SHP77 (cell line): Measurements from ENCODE around the gene KPNA6.

Experiments used
- DNase-seq, 2 experiments: peaks; one replicate each; lab custom pipeline; 2025; lab: John Stamatoyannopoulos, UW

KPNA6 gene

GRCh38 chr1:32187850-32188249 lies 80.0 kb downstream of the KPNA6 start:
- no peak for DNase-seq

GRCh38 chr1:32192220-32192948 lies 84.5 kb downstream of the KPNA6 start:
- no peak for DNase-seq

GRCh38 chr1:32194984-32195383 lies 87.1 kb downstream of the KPNA6 start:
- no peak for DNase-seq

- no peak for DNase-seq
These were observed 87.7 kb downstream of the KPNA6 start for GRCh38 chr1:32195531-32195930.

GRCh38 chr1:32195972-32196823 lies 88.3 kb downstream of the KPNA6 start:
- no peak for DNase-seq

- no peak for DNase-seq
These were observed 89.2 kb downstream of the KPNA6 start for GRCh38 chr1:32197074-32197473.

DNA sequence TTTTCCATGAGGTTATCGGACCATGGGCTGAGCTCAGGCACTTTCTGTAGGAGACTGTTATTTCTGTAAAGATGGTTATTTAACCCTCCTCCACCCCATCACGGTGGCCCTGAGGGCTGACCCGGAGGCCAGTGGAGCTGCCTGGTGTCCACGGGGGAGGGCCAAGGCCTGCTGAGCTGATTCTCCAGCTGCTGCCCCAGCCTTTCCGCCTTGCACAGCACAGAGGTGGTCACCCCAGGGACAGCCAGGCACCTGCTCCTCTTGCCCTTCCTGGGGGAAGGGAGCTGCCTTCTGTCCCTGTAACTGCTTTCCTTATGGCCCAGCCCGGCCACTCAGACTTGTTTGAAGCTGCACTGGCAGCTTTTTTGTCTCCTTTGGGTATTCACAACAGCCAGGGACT lies 90.0 kb downstream of the KPNA6 start:
- peak; percentile 13 to 40 for DNase-seq

- no peak for DNase-seq
These were observed 90.6 kb downstream of the KPNA6 start for GRCh38 chr1:32198237-32199042.

DNA sequence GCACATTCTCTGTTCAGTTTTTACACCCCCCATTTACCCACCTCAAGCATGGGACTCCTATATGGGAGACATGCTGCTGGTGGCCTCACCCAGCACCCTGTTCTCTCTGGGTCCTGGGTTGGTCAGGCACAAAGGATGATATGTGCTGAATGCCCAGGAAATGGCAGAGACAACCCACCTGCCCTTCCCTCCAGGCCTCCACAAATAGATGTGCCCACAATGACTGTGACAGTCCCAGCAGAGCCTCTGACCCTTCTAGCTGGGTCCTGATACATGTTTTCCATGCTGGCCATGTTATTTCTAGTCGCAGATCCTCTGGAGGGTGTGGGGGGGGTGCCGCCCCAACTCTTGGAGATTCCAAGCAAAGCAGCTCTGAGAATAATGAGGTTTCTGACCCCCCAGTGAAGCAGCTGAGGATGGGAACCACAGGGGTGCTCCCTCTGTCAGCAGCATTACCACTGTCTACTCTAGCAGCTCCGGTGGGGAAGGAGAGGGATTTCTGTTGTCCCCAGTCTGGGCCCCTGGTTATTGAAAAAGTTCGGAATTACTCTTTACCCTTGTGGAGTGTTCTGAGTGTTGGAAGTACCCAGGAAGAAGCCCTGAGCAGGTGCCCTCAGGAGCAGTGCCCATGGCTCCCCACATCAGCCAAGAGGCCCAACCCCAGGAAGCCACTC lies 91.3 kb downstream of the KPNA6 start:
- no peak for DNase-seq

GRCh38 chr1:32199717-32200072 lies 91.8 kb downstream of the KPNA6 start:
- peak; percentile 30 to 70 for DNase-seq

DNA sequence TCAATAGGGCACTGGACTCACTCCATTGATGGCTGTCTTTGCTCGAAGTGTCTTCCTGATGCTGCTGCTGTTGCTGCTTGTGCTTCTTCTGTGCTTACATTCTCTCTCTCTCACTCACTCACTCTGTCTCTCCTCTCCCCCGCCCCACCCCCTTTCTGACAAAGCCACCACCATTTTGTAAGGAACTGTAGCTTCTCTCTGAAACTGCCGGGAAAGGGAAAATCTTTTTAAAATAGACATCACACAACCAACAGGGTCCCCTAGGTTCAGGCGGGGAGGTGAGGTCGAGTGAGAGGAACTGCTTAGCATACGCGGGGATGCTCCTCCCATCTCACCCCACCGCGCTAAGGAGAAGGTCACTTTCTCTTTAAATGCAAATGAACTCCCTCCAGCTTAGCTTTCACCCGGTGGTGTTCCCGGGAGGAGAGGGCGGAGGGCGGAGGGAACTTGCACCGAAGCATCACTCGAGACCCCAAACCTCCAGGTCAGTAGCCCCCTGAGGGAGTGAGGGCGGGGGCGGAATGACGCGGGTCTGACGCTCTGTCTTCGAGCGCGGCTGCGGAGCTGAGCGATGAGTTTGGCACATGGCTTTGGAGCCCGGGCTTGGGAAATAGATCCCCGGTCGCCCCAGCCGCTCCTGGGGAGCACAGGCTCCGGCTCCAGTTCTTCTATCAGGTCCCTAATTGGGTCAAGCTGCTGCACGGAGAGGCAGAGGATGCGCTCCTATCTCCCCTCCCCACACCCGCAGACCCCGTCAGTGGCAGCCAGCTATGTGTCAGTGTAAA lies 92.6 kb downstream of the KPNA6 start, which contains the start of gene CCDC28B:
Gene CCDC28B, plus strand, starts transcription at position 370 of the 785 bp plus-strand sequence. CDS start 1,341 bp downstream, outside the sequence.
- peak; percentile 59 to 77 for DNase-seq

DNA sequence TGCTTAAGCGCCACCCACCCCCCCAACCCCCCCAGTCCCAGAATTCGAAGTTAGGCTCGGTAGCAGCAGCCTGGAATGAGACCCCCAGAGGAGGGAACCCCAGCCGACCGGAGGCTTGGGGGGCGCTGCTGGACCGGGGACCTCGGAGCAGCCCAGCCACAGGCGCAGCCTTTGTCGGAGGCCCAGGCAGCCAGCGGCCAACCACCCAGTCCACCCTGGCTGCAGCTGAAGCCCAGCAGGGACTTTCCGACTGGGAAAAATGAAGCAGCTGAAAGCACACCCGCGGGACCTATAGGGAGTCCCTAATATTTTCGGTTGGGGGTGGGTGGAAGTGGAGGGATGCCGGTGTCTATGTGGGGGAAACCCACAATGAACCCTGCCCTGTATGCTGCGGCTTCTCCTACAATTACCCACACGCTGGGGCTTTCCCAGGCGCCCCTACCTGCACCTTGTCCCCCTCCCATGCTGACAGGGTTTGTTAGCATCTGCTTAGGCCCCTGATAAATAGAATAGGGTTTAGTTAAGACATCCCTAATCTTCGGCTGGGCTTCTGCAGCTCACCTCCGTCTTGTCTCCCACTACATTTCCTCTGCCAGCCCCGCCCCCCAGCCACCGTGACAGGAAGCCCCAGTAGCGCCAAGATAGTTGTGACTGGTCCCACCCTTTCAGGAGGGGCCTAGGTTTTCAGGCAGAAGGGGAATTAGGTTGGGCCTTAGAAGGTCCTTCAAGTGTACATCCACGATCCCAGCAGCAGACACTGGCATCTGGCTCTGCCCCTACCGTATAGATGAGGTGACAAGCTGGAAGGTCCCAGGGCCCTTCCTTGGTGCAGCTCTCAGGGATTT lies 93.4 kb downstream of the KPNA6 start:
- DNase-seq, result peak; percentile 7 to 51

DNA sequence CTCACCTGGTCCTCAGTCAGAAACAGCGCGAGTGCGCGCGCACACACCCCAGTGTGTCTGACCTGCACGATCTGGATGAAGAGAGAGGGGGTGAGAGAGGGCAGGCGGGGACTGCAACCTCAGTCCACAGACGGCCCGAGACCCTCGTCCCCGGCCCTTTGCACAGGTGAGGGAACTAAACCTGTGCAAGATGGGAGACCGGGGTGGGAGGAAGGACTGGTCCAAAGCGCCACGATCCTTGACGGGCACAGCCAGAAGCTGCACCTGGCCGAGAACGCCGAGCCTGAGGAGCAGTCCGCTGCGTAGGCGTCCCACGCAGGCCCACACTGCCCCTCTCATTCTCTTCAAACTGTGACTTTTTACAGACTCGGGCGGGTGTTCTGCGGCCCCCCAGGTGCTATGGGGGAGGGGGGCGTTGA lies 97.1 kb downstream of the KPNA6 start:
- DNase-seq, result no peak

- peak; percentile 96 to 97 for DNase-seq
These were observed 97.8 kb downstream of the KPNA6 start, which contains the start of gene IQCC for GRCh38 chr1:32205401-32206370. IQCC (plus strand) TSS chr1:32205671; CDS start chr1:32205682, 11 bp downstream.

GRCh38 chr1:32208469-32208868 lies 100.6 kb downstream of the KPNA6 start:
- no peak for DNase-seq

DNA sequence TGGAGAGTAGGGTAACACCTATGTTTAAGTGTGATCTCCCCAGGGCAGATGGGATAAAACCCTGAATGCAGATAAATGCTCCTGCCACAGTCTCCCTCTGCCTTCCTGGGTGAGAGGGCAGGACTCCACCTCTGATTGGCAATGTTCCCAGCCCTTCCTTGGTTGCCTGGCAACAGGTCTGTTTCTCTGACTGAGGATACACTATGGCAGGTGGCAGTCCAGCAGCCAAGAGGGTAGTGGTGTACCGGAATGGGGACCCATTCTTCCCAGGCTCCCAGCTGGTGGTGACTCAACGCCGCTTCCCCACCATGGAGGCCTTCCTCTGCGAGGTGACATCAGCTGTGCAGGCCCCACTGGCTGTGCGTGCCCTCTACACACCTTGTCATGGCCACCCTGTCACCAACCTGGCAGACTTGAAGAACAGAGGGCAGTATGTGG lies 101.1 kb downstream of the KPNA6 start, which contains the start of gene DCDC2B:
Gene DCDC2B, plus strand, starts transcription at position 199 of the 438 bp plus-strand sequence. Its CDS starts 5 bp downstream, at position 204.
- DNase-seq, result peak; percentile 96 to 98

DNA sequence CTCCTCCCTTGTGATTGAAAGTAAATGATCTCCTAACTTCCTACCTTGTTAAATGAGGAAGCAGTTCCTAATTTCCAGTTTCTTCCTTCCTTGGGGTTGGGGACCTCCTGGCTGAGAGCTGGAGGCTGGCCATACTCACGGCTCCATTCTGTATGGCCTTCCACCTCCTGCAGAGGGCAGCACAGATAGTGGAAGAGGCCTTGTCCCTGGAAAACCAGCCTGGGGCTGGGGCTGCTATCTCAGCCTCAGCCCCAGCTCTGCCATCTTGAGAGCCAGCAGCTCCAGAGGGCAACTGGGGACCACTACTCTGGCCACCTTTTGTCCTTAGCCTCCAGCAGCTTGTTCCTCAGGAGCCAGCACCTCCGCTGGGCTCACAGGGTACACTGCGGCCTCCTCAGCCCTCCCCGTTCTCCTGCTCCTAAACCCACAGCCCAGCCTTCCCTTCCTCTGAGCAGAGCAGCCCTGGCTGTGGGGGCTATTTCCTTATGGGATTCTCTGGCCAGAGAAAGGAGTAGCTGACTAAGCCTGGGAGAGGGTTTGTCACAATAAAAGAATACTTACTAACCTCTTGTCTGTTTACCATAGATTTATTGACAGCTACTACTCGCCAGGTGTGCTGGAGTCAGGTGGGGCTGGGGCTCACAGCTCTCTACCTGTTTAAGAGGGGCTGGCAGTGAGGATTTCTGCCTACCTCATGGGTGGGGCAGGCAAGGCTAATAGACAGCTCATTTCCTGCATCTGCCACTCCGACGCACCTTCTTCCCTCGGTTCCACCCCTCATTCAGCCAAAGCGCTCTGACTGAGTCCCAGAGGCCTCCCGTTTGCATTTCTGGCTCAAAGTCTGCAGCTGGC lies 108.0 kb downstream of the KPNA6 start:
- DNase-seq, result peak; percentile 75 to 82
